Measurements from ENCODE around the gene CCDC178. TPM values are rescaled to one million over a fixed set of nuclear protein-coding genes. Genes with fewer than 3 reads are reported as not detected.

CCDC178 gene
- total and polyA plus RNA-seq, 2 of the 4 experiments (the other 2 are of a cell fraction): not detected

DNA sequence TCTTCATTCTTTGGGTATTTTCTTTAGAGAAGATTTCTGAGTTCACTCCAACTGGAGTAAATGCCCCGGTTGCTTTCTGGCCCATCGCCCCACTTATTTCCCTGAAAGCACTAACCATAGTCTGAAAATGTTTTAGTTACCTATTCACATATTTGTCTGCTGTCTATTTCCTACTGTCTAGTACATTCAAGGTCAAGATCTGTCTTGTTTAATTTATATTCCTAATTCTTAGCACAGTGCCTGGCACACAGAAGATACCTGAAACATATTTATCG, 533.3 kb downstream of the CCDC178 start:
- dilution Hi-C loops (cut with HindIII; ENCODE audit: low sequenced_read_pairs, unreplicated experiment): no loop called here
- H3K18ac ChIP-seq (ENCODE audit: low read depth, low read length): no peak overlapping the region
- H3K36me3 ChIP-seq (ENCODE audit: control insufficient read depth, insufficient read depth, low read length): no peaks in the 10 kb centered on the region
- no peak overlapping the region for H4K8ac ChIP-seq (ENCODE audit: low read depth in 2 of 2, low read length in 2 of 2)
- H3K27me3 ChIP-seq (ENCODE audit: control insufficient read depth, insufficient read depth, low read length): no peaks in the 10 kb centered on the region
- no peaks in the 10 kb centered on the region for H3K79me1 ChIP-seq (ENCODE audit: low read depth in 1 of 2, low read length in 2 of 2)
- no peak overlapping the region for H2BK5ac ChIP-seq (ENCODE audit: low read depth, low read length, poor library complexity, severe bottlenecking)
- ChIA-PET CTCF (no interaction called here), POLR2A (ENCODE audit: unreplicated experiment) (no interaction called here)
- H2AFZ ChIP-seq (replicated peaks; ENCODE audit: low read length, poor library complexity): no peak overlapping the region
- no peak for DNase-seq
- H3K9ac ChIP-seq (ENCODE audit: low read depth, low read length): no peak overlapping the region
- H2AK9ac ChIP-seq (replicated peaks; ENCODE audit: low read depth, low read length, poor library complexity): no peak overlapping the region
- no peaks in the 10 kb centered on the region for H3K4me1 ChIP-seq (ENCODE audit: control insufficient read depth, insufficient read depth, low read length)
- no peak overlapping the region for H3K56ac ChIP-seq (ENCODE audit: extremely low read depth, insufficient read depth, low read length)
- H3K14ac ChIP-seq (replicated peaks; ENCODE audit: low read depth, low read length): no peak overlapping the region
- no peak overlapping the region for H2AK5ac ChIP-seq (ENCODE audit: low read depth, low read length)
- no peaks in the 10 kb centered on the region for H3K9me1 ChIP-seq (ENCODE audit: insufficient read depth, low read length)
- H2BK20ac ChIP-seq (ENCODE audit: low read depth, low read length): no peak overlapping the region
- BruUV-seq (replicated peaks): no TSS peak
- in situ Hi-C loops (cut with MboI; ENCODE audit: low sequenced_read_pairs): no loop called here
- no peak overlapping the region for H3K4me2 ChIP-seq (ENCODE audit: low read depth, low read length)
- H4K5ac ChIP-seq (ENCODE audit: low read depth, low read length): no peak overlapping the region
- H3K4ac ChIP-seq (ENCODE audit: low read depth, low read length): no peak overlapping the region
- H3K23ac ChIP-seq (ENCODE audit: low read depth, low read length): no peak overlapping the region
- no peak overlapping the region for H4K91ac ChIP-seq (ENCODE audit: insufficient read depth, low read depth, low read length)
- no peaks in the 10 kb centered on the region for H3K9me3 ChIP-seq (ENCODE audit: control insufficient read depth, insufficient read depth, low read length)
- 40% methylated on average over 1 of the region's 3 CpGs; no CpG with 5 or more reads in 1 of the 2 experiments for WGBS, 2 experiments (ENCODE audit: extremely low coverage in 2 of 2, insufficient read length in 1 of 2)
- H2BK120ac ChIP-seq (ENCODE audit: low read depth, low read length): no peak overlapping the region
- ATAC-seq (ENCODE audit: low read depth): no peak
- H2BK15ac ChIP-seq (ENCODE audit: low read depth, low read length): no peak overlapping the region
- intact Hi-C loops (cut with micrococcal nuclease): no loop called here
- H3K4me3 ChIP-seq (ENCODE audit: insufficient read depth, low read depth, low read length): no peak overlapping the region
- H4K20me1 ChIP-seq (ENCODE audit: insufficient read depth, low read length): no peaks in the 10 kb centered on the region
- H3K27ac ChIP-seq (ENCODE audit: insufficient read depth, low read length): no peak overlapping the region
- TF ChIP-seq RFX5 (IDR thresholded peaks at IDR 0.05; ENCODE audit: low read depth, low read length) (no peak), RAD21 (IDR thresholded peaks at IDR 0.05; ENCODE audit: low read length) (no peak), CHD1 (IDR thresholded peaks at IDR 0.05; ENCODE audit: low read depth, low read length) (no peak), SMC3 (IDR thresholded peaks at IDR 0.05; ENCODE audit: low read depth, low read length) (no peak), NFE2L2 (IDR thresholded peaks at IDR 0.05; ENCODE audit: low read depth, low read length) (no peak), CEBPB (IDR thresholded peaks at IDR 0.05; ENCODE audit: low read depth, low read length) (no peak), RCOR1 (IDR thresholded peaks at IDR 0.05; ENCODE audit: insufficient replicate concordance, low read length) (no peak), MAFK (IDR thresholded peaks at IDR 0.05; ENCODE audit: low read depth, low read length) (no peak), MXI1 (IDR thresholded peaks at IDR 0.05; ENCODE audit: borderline replicate concordance, low read depth, low read length) (no peak), FOS (IDR thresholded peaks at IDR 0.05; ENCODE audit: low read depth, low read length) (no peak), MAZ (IDR thresholded peaks at IDR 0.05; ENCODE audit: borderline replicate concordance, low read depth, low read length) (no peak)
- TF ChIP-seq, protein P1, sequence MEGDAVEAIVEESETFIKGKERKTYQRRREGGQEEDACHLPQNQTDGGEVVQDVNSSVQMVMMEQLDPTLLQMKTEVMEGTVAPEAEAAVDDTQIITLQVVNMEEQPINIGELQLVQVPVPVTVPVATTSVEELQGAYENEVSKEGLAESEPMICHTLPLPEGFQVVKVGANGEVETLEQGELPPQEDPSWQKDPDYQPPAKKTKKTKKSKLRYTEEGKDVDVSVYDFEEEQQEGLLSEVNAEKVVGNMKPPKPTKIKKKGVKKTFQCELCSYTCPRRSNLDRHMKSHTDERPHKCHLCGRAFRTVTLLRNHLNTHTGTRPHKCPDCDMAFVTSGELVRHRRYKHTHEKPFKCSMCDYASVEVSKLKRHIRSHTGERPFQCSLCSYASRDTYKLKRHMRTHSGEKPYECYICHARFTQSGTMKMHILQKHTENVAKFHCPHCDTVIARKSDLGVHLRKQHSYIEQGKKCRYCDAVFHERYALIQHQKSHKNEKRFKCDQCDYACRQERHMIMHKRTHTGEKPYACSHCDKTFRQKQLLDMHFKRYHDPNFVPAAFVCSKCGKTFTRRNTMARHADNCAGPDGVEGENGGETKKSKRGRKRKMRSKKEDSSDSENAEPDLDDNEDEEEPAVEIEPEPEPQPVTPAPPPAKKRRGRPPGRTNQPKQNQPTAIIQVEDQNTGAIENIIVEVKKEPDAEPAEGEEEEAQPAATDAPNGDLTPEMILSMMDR (conservative IDR thresholded peaks at IDR 0.05; ENCODE audit: low read depth, low read length): no peak
- TF ChIP-seq, protein P2, sequence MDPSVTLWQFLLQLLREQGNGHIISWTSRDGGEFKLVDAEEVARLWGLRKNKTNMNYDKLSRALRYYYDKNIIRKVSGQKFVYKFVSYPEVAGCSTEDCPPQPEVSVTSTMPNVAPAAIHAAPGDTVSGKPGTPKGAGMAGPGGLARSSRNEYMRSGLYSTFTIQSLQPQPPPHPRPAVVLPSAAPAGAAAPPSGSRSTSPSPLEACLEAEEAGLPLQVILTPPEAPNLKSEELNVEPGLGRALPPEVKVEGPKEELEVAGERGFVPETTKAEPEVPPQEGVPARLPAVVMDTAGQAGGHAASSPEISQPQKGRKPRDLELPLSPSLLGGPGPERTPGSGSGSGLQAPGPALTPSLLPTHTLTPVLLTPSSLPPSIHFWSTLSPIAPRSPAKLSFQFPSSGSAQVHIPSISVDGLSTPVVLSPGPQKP (IDR thresholded peaks at IDR 0.05; ENCODE audit: borderline replicate concordance, low read depth, low read length): no peak
- TF ChIP-seq, protein P3, sequence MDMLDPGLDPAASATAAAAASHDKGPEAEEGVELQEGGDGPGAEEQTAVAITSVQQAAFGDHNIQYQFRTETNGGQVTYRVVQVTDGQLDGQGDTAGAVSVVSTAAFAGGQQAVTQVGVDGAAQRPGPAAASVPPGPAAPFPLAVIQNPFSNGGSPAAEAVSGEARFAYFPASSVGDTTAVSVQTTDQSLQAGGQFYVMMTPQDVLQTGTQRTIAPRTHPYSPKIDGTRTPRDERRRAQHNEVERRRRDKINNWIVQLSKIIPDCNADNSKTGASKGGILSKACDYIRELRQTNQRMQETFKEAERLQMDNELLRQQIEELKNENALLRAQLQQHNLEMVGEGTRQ (IDR thresholded peaks at IDR 0.05; ENCODE audit: low read depth, low read length): no peak
